Measurements from ENCODE around the gene TAS2R42. TPM values are rescaled to one million over a fixed set of nuclear protein-coding genes. Genes with fewer than 3 reads are reported as not detected.

Gene TAS2R42
- total RNA-seq, 1 donor from 2014 or later, result not detected

- intact Hi-C loops (cut with micrococcal nuclease), result no loop called here
- no peak for DNase-seq
- ATAC-seq, result no peak
These were observed 35.9 kb downstream of the TAS2R42 start for GRCh38 chr12:11150832-11151231.

DNA sequence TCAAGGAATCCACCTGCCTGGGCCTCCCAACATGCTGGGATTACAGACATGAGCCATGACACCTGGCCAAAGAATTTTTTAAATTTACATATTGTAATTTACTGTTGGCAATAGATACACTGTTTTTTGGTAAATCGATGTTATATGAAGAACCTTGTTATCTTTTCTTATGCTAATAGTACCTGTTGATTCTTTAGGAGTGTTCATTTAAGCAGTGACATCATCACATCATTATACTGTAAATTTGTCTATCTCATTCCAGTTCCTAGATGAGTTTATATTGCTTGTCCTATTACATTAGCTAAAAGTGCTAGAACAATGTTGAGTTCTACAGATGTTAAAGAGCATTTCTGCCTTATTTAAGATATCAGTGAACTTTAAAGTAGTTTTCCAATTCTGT lies 39.3 kb downstream of the TAS2R42 start:
- ATAC-seq (no peak), DNase-seq (no peak)
- intact Hi-C loops (cut with micrococcal nuclease), result no loop called here

- intact Hi-C loops (cut with micrococcal nuclease), result no loop called here
- ATAC-seq, result no peak
- no peak for DNase-seq
These were observed 42.4 kb downstream of the TAS2R42 start for GRCh38 chr12:11144297-11144696.

GRCh38 chr12:11143352-11143751 lies 43.4 kb downstream of the TAS2R42 start:
- no peak for DNase-seq

GRCh38 chr12:11136075-11136474 lies 50.7 kb downstream of the TAS2R42 start:
- intact Hi-C loops (cut with micrococcal nuclease), result no loop called here
- ATAC-seq, result no peak

More at GRCh38 chr12:11143352-11143751, 43.4 kb downstream of the TAS2R42 start:
- intact Hi-C loops (cut with micrococcal nuclease), result no loop called here
- ATAC-seq, result no peak

More at GRCh38 chr12:11136075-11136474, 50.7 kb downstream of the TAS2R42 start:
- no peak for DNase-seq

Other genes starting within 250 kb of the TAS2R42 start
- gene TAS2R14, start 247.7 kb downstream of the TAS2R42 start, total RNA-seq, result 0.45 TPM
- gene TAS2R50, start 200.0 kb downstream of the TAS2R42 start, total RNA-seq, result 0.25 TPM
- gene TAS2R20, start 188.6 kb downstream of the TAS2R42 start, total RNA-seq, result 0.42 TPM
- 0.77 TPM for gene TAS2R19, start 164.3 kb downstream of the TAS2R42 start, total RNA-seq
- 0.67 TPM for gene TAS2R31, start 155.5 kb downstream of the TAS2R42 start, total RNA-seq
- 0.27 TPM for gene TAS2R46, start 124.6 kb downstream of the TAS2R42 start, total RNA-seq
- not detected for gene TAS2R43, start 94.6 kb downstream of the TAS2R42 start, total RNA-seq
- gene TAS2R30, start 52.3 kb downstream of the TAS2R42 start, total RNA-seq, result 0.72 TPM
- gene SMIM10L1, start 15.7 kb downstream of the TAS2R42 start, total RNA-seq, result 13.7 TPM
- gene PRB3, start 82.8 kb upstream of the TAS2R42 start, total RNA-seq, result not detected
- not detected for gene PRB4, start 123.5 kb upstream of the TAS2R42 start, total RNA-seq
- not detected for gene PRB2, start 208.6 kb upstream of the TAS2R42 start, total RNA-seq

Data from left ventricle myocardium superior (tissue), 1 donor.